Measurements from ENCODE around the gene CLDND2.

- TF ChIP-seq CTCF (IDR thresholded peaks at IDR 0.05; ENCODE audit: poor library complexity) (no peak), EZH2 (IDR thresholded peaks at IDR 0.05; ENCODE audit: borderline replicate concordance) (no peak), EZH2phosphoT487 (IDR thresholded peaks at IDR 0.05; ENCODE audit: low read depth, severe bottlenecking, unreplicated experiment) (no peak)
Measured at GRCh38 chr19:51402117-51402516, 33.3 kb upstream of the CLDND2 start.

Measured in hepatocyte (in vitro differentiated cells).